Stomach (tissue), 4 donors: ENCODE results near the gene PTPRJ.

Source experiments
- CTCF ChIP-seq, 7 experiments: fragments of 450-650 bp in 4 of 7; fragments of 200-600 bp in 3 of 7; sonication (generic) in 3 of 7; IDR thresholded peaks; one replicate each; pipeline ENCODE4 v1.5.1; 2016 to 2019; ENCODE audit warnings: antibody characterized with exemption in 7 of 7, control low read depth in 2 of 7, mild to moderate bottlenecking in 1 of 7
- EP300 ChIP-seq: sonication (generic); formaldehyde crosslinking; IDR thresholded peaks from one replicate; pipeline ENCODE4 v1.6.1; 2017; ENCODE audit warnings: antibody characterized with exemption
- POLR2A ChIP-seq, 4 donors: fragments of 450-650 bp; IDR thresholded peaks; one replicate each; pipeline ENCODE4 v1.6.1; 2016; ENCODE audit warnings: antibody characterized with exemption in 4 of 4, control low read depth in 2 of 4, mild to moderate bottlenecking in 1 of 4, moderate library complexity in 1 of 4

GRCh38 chr11:48123254-48123875 is 143.0 kb downstream of the PTPRJ start:
- TF ChIP-seq CTCF (IDR thresholded peaks at IDR 0.05) (no peak), POLR2A (IDR thresholded peaks at IDR 0.05) (no peak), EP300 (no peak)
